Ishikawa (cell line): ENCODE data around the gene KCNK6.

ENCODE experiments used
- CREB1 ChIP-seq: IDR thresholded peaks from 2 replicates; pipeline ENCODE4 v1.6.1; 2012; ENCODE audit warnings: low read depth
- EP300 ChIP-seq: IDR thresholded peaks from 2 replicates; pipeline ENCODE4 v1.6.1; 2012; ENCODE audit warnings: borderline replicate concordance
- FOXM1 ChIP-seq: IDR thresholded peaks from 2 replicates; pipeline ENCODE4 v1.6.1; 2012; ENCODE audit warnings: low read depth, borderline replicate concordance
- MAX ChIP-seq: IDR thresholded peaks from 2 replicates; pipeline ENCODE4 v1.6.1; 2012
- NFIC ChIP-seq: IDR thresholded peaks from 2 replicates; pipeline ENCODE4 v1.6.1; 2012
- RAD21 ChIP-seq: IDR thresholded peaks from 2 replicates; pipeline ENCODE4 v1.6.1; 2012; ENCODE audit warnings: low read depth
- TAF1 ChIP-seq: IDR thresholded peaks from 2 replicates; pipeline ENCODE4 v1.6.1; 2012; ENCODE audit warnings: low read depth, mild to moderate bottlenecking
- TCF12 ChIP-seq: IDR thresholded peaks from 2 replicates; pipeline ENCODE4 v1.6.1; 2012; ENCODE audit warnings: low read depth
- ZBTB7A ChIP-seq: IDR thresholded peaks from 2 replicates; pipeline ENCODE4 v1.6.1; 2012; ENCODE audit warnings: low read depth
- TF ChIP-seq, protein P1 (sequence below): IDR thresholded peaks from 2 replicates; pipeline ENCODE4 v1.6.1; 2012; ENCODE audit warnings: low read depth, mild to moderate bottlenecking

DNA sequence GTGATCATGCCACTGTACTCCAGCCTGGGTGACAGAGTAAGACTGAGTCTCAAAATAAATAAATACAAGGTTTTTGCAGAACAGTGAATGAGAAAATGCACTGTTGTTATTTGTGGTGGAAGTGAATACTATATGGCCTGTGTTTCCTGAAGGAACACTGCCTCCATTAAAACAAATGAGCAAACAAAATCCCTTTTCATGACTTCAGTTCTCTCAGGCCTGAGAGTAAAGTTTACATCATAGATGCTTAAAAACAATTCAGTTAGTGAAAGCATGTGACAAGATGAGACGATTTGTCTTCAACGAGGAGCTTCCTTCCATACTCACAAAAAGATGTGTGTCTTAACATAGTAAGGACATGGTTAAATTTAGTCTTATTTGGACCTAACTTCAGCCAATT lies 40.9 kb upstream of the KCNK6 start:
- TF ChIP-seq EP300 (no peak), TCF12 (no peak), ZBTB7A (no peak), TAF1 (no peak), RAD21 (no peak), MAX (no peak), CREB1 (no peak), FOXM1 (no peak), NFIC (no peak)
- TF ChIP-seq, protein P1, sequence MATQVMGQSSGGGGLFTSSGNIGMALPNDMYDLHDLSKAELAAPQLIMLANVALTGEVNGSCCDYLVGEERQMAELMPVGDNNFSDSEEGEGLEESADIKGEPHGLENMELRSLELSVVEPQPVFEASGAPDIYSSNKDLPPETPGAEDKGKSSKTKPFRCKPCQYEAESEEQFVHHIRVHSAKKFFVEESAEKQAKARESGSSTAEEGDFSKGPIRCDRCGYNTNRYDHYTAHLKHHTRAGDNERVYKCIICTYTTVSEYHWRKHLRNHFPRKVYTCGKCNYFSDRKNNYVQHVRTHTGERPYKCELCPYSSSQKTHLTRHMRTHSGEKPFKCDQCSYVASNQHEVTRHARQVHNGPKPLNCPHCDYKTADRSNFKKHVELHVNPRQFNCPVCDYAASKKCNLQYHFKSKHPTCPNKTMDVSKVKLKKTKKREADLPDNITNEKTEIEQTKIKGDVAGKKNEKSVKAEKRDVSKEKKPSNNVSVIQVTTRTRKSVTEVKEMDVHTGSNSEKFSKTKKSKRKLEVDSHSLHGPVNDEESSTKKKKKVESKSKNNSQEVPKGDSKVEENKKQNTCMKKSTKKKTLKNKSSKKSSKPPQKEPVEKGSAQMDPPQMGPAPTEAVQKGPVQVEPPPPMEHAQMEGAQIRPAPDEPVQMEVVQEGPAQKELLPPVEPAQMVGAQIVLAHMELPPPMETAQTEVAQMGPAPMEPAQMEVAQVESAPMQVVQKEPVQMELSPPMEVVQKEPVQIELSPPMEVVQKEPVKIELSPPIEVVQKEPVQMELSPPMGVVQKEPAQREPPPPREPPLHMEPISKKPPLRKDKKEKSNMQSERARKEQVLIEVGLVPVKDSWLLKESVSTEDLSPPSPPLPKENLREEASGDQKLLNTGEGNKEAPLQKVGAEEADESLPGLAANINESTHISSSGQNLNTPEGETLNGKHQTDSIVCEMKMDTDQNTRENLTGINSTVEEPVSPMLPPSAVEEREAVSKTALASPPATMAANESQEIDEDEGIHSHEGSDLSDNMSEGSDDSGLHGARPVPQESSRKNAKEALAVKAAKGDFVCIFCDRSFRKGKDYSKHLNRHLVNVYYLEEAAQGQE = no peak
